GM23338 (cell line): ENCODE measurements around the gene STPG4.

ENCODE experiments used
- EZH2 ChIP-seq: fragments of 200-600 bp; sonication (generic); IDR thresholded peaks from one replicate; pipeline ENCODE4 v1.8.0; 2017; ENCODE audit warnings: antibody characterized with exemption, mild to moderate bottlenecking, low read depth; ENCODE audit not compliant: unreplicated experiment
- EZH2phosphoT487 ChIP-seq: fragments of 200-600 bp; sonication (generic); IDR thresholded peaks from one replicate; pipeline ENCODE4 v1.8.1; 2018; ENCODE audit warnings: antibody characterized with exemption; ENCODE audit not compliant: unreplicated experiment
- JUNB ChIP-seq: IDR thresholded peaks from one replicate; pipeline ENCODE4 v1.6.1; 2016; ENCODE audit warnings: antibody characterized with exemption; ENCODE audit not compliant: unreplicated experiment
- POLR2AphosphoS5 ChIP-seq: IDR thresholded peaks from 2 replicates; pipeline ENCODE4 v1.6.1; 2016; ENCODE audit warnings: antibody characterized with exemption, low read depth
- REST ChIP-seq: IDR thresholded peaks from one replicate; pipeline ENCODE4 v1.6.1; 2018; ENCODE audit warnings: antibody characterized with exemption; ENCODE audit not compliant: unreplicated experiment
- STAT1 ChIP-seq: IDR thresholded peaks from one replicate; pipeline ENCODE4 v1.6.1; 2016; ENCODE audit warnings: antibody characterized with exemption; ENCODE audit not compliant: unreplicated experiment
- ZNF331 ChIP-seq: fragments of 250-450 bp; sonication (Bioruptor Pico); IDR thresholded peaks from 2 replicates; pipeline ENCODE4 v1.5.0; 2020; ENCODE audit warnings: low read depth, mild to moderate bottlenecking, moderate library complexity
- TF ChIP-seq, protein P1 (sequence below), 2 experiments: fragments of 200-600 bp in 1 of 2; sonication (generic) in 1 of 2; conservative IDR thresholded peaks; 2 replicates each; pipeline versions ENCODE4 v1.5.1 to v1.6.1; 2016 to 2017; ENCODE audit warnings: antibody characterized with exemption in 2 of 2, low read depth in 2 of 2, mild to moderate bottlenecking in 2 of 2, moderate library complexity in 1 of 2

DNA sequence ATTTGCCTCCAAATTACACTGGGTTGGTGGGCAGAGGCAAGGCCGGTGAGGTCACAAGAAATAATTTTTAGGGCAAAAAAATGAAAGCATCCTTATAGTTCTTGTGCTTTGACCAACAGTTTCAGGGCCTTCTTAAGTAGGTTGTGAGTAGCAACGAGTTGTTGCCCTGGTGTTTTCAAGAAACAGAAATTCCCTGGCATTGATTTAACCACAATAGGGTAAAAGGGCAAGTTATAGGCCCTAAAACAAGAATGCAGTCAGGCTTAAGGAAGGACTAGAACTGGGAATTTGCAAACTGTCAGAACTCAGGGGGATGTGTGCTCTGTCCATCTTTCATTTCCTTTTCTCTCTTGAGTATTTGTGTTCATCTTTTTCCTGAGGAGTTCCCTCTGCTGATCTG, 46.1 kb upstream of the STPG4 start:
- TF ChIP-seq EZH2phosphoT487, result no peak
- no peak for TF ChIP-seq POLR2AphosphoS5
- no peak for TF ChIP-seq EZH2
- TF ChIP-seq, protein P1, sequence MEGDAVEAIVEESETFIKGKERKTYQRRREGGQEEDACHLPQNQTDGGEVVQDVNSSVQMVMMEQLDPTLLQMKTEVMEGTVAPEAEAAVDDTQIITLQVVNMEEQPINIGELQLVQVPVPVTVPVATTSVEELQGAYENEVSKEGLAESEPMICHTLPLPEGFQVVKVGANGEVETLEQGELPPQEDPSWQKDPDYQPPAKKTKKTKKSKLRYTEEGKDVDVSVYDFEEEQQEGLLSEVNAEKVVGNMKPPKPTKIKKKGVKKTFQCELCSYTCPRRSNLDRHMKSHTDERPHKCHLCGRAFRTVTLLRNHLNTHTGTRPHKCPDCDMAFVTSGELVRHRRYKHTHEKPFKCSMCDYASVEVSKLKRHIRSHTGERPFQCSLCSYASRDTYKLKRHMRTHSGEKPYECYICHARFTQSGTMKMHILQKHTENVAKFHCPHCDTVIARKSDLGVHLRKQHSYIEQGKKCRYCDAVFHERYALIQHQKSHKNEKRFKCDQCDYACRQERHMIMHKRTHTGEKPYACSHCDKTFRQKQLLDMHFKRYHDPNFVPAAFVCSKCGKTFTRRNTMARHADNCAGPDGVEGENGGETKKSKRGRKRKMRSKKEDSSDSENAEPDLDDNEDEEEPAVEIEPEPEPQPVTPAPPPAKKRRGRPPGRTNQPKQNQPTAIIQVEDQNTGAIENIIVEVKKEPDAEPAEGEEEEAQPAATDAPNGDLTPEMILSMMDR (conservative IDR thresholded peaks at IDR 0.05; ENCODE audit: low read depth in 2 of 2), result no peak
- no peak for TF ChIP-seq JUNB
- no peak for TF ChIP-seq REST
- no peak for TF ChIP-seq STAT1
- no peak for TF ChIP-seq ZNF331
